Colon (tissue), 2 donors: ENCODE results near the gene KLHL35.

Experiments
- FAIRE-seq: peaks from 2 replicates; lab custom pipeline; 2012; peaks lifted over from hg19 to GRCh38; lab: Jason Lieb, UNC
- donor health status: control.
- donor health status: control.

The KLHL35 gene

GRCh38 chr11:75432911-75433321 lies at the start of gene KLHL35:
Gene KLHL35 (minus strand): TSS chr11:75433203. CDS start chr11:75430629, 2,574 bp downstream.
- FAIRE-seq = no peak

- FAIRE-seq = no peak
Observed at GRCh38 chr11:75481922-75482606, 49.1 kb upstream of the KLHL35 start.

- no peak for FAIRE-seq
Observed at GRCh38 chr11:75481223-75481921, 48.4 kb upstream of the KLHL35 start.

GRCh38 chr11:75480185-75481175 lies 47.5 kb upstream of the KLHL35 start:
- no peak for FAIRE-seq

- FAIRE-seq = no peak
Observed at GRCh38 chr11:75479597-75480145, 46.7 kb upstream of the KLHL35 start.

GRCh38 chr11:75478783-75479596 lies 46.0 kb upstream of the KLHL35 start:
- no peak for FAIRE-seq

GRCh38 chr11:75477614-75477935 lies 44.6 kb upstream of the KLHL35 start:
- FAIRE-seq = no peak

GRCh38 chr11:75476739-75477613 lies 44.0 kb upstream of the KLHL35 start:
- FAIRE-seq = no peak

GRCh38 chr11:75475767-75476650 lies 43.0 kb upstream of the KLHL35 start:
- FAIRE-seq = no peak

- no peak for FAIRE-seq
Observed at GRCh38 chr11:75474878-75475766, 42.1 kb upstream of the KLHL35 start.

GRCh38 chr11:75474240-75474639 lies 41.2 kb upstream of the KLHL35 start:
- FAIRE-seq = no peak

GRCh38 chr11:75473684-75474083 lies 40.7 kb upstream of the KLHL35 start:
- no peak for FAIRE-seq

- no peak for FAIRE-seq
Observed at GRCh38 chr11:75472081-75472732, 39.2 kb upstream of the KLHL35 start.

GRCh38 chr11:75471176-75471973 lies 38.4 kb upstream of the KLHL35 start:
- FAIRE-seq = no peak

- no peak for FAIRE-seq
Observed at GRCh38 chr11:75470476-75471080, 37.6 kb upstream of the KLHL35 start.

- no peak for FAIRE-seq
Observed at GRCh38 chr11:75469785-75470405, 36.9 kb upstream of the KLHL35 start.
